Loucy (cell line): ENCODE data around the gene EIF3F.

Experiments
- H2AFZ ChIP-seq: fragments of 200-600 bp; sonication (generic); 2 replicates; pipeline ENCODE4 v1.6.0; 2016; ENCODE audit warnings: antibody characterized with exemption, mild to moderate bottlenecking, low read length, moderate library complexity
- H3F3A ChIP-seq: fragments of 200-600 bp; 2 replicates; pipeline ENCODE4 v1.6.0; 2016; ENCODE audit warnings: antibody characterized with exemption, low read depth, mild to moderate bottlenecking
- H3K27me3 ChIP-seq: fragments of 200-600 bp; sonication (generic); 2 replicates; pipeline ENCODE4 v1.6.1; 2014; ENCODE audit warnings: low read length, mild to moderate bottlenecking; ENCODE audit not compliant: insufficient read depth, poor library complexity, severe bottlenecking
- H3K36me3 ChIP-seq: fragments of 200-600 bp; sonication (generic); 2 replicates; pipeline ENCODE4 v1.6.1; 2016; ENCODE audit warnings: low read length; ENCODE audit not compliant: insufficient read depth
- H3K4me1 ChIP-seq: fragments of 200-600 bp; sonication (generic); 2 replicates; pipeline ENCODE4 v1.5.1; 2014; ENCODE audit warnings: low read length, mild to moderate bottlenecking; ENCODE audit not compliant: insufficient read depth, poor library complexity, severe bottlenecking
- H3K4me2 ChIP-seq: fragments of 200-600 bp; sonication (generic); 2 replicates; pipeline ENCODE4 v1.6.0; 2014; ENCODE audit warnings: antibody characterized with exemption, low read length, low read depth, mild to moderate bottlenecking; ENCODE audit not compliant: poor library complexity, severe bottlenecking
- H3K4me3 ChIP-seq: fragments of 200-600 bp; sonication (generic); 2 replicates; pipeline ENCODE4 v1.5.1; 2014; ENCODE audit warnings: low read length, mild to moderate bottlenecking, mixed read lengths; ENCODE audit not compliant: poor library complexity, severe bottlenecking
- H3K79me2 ChIP-seq: fragments of 200-600 bp; sonication (generic); 2 replicates; pipeline ENCODE4 v1.6.1; 2014; ENCODE audit warnings: low read length; ENCODE audit not compliant: insufficient read depth
- H3K9ac ChIP-seq: fragments of 200-600 bp; sonication (generic); 2 replicates; pipeline ENCODE4 v1.6.0; 2014; ENCODE audit warnings: mild to moderate bottlenecking, low read depth, low read length, moderate library complexity; ENCODE audit not compliant: poor library complexity, severe bottlenecking
- H3K9me2 ChIP-seq: fragments of 200-600 bp; sonication (generic); replicated peaks from 2 replicates; pipeline ENCODE4 v1.6.1; 2016; ENCODE audit warnings: low read depth, low read length, mixed read lengths
- H3K9me3 ChIP-seq: fragments of 200-600 bp; sonication (generic); 2 replicates; pipeline ENCODE4 v1.6.1; 2014; ENCODE audit warnings: mild to moderate bottlenecking, antibody characterized with exemption, low read length, low read depth; ENCODE audit not compliant: insufficient read depth
- H4K20me1 ChIP-seq: fragments of 200-600 bp; sonication (generic); 2 replicates; pipeline ENCODE4 v1.6.0; 2014; ENCODE audit warnings: antibody characterized with exemption, low read length, mild to moderate bottlenecking; ENCODE audit not compliant: insufficient read depth, poor library complexity, severe bottlenecking
- CTCF ChIP-seq: fragments of 200-600 bp; sonication (generic); conservative IDR thresholded peaks from 2 replicates; pipeline ENCODE4 v1.5.1; 2014; ENCODE audit warnings: mild to moderate bottlenecking, antibody characterized with exemption, low read length
- EZH2phosphoT487 ChIP-seq: fragments of 200-600 bp; IDR thresholded peaks from 2 replicates; pipeline ENCODE4 v1.6.1; 2018; ENCODE audit warnings: antibody characterized with exemption, mild to moderate bottlenecking, moderate library complexity, borderline replicate concordance

Gene EIF3F

GRCh38 chr11:8013833-8014232 lies 26.7 kb downstream of the EIF3F start:
- H3F3A ChIP-seq = no peaks in the 10 kb centered on the region
- no peak overlapping the region for H3K9ac ChIP-seq
- no peaks in the 10 kb centered on the region for H3K4me1 ChIP-seq
- H3K4me2 ChIP-seq = no peak overlapping the region
- no peaks in the 10 kb centered on the region for H3K9me2 ChIP-seq
- H3K9me3 ChIP-seq = no peaks in the 10 kb centered on the region
- TF ChIP-seq CTCF (no peak), EZH2phosphoT487 (no peak)
- no peaks in the 10 kb centered on the region for H4K20me1 ChIP-seq
- H2AFZ ChIP-seq = no peak overlapping the region
- H3K79me2 ChIP-seq = no peaks in the 10 kb centered on the region
- no peak overlapping the region for H3K4me3 ChIP-seq
- no peaks in the 10 kb centered on the region for H3K36me3 ChIP-seq
- H3K27me3 ChIP-seq = no peaks in the 10 kb centered on the region

- TF ChIP-seq EZH2phosphoT487 (no peak), CTCF (no peak)
- no peak overlapping the region for H3K4me3 ChIP-seq
- no peaks in the 10 kb centered on the region for H3K27me3 ChIP-seq
- H3K9me3 ChIP-seq = no peaks in the 10 kb centered on the region
- no peaks in the 10 kb centered on the region for H3F3A ChIP-seq
- H3K36me3 ChIP-seq = no peaks in the 10 kb centered on the region
- no peaks in the 10 kb centered on the region for H3K4me1 ChIP-seq
- no peaks in the 10 kb centered on the region for H3K79me2 ChIP-seq
- no peak overlapping the region for H2AFZ ChIP-seq
- no peaks in the 10 kb centered on the region for H4K20me1 ChIP-seq
- H3K9me2 ChIP-seq = no peaks in the 10 kb centered on the region
- H3K4me2 ChIP-seq = no peak overlapping the region
- H3K9ac ChIP-seq = no peak overlapping the region
Measured at GRCh38 chr11:8015753-8016239, 28.7 kb downstream of the EIF3F start.

GRCh38 chr11:8016440-8016839 lies 29.3 kb downstream of the EIF3F start:
- no peak for TF ChIP-seq CTCF
- TF ChIP-seq EZH2phosphoT487 = no peak
- Histone ChIP-seq H3K4me1 (no peaks in the 10 kb centered on the region), H3K9me3 (no peaks in the 10 kb centered on the region), H4K20me1 (no peaks in the 10 kb centered on the region), H3K36me3 (no peaks in the 10 kb centered on the region), H2AFZ (no peak overlapping the region), H3F3A (no peaks in the 10 kb centered on the region), H3K4me3 (no peak overlapping the region), H3K9ac (no peak overlapping the region), H3K9me2 (no peaks in the 10 kb centered on the region), H3K27me3 (no peaks in the 10 kb centered on the region), H3K79me2 (no peaks in the 10 kb centered on the region), H3K4me2 (no peak overlapping the region)
